C4-2B (cell line): Measurements from ENCODE around the gene OR10AG1.
A peak's percentile ranks its signal among the peaks of the same experiment; 100 is the strongest.

ENCODE experiments used
- ZFX ChIP-seq: fragments of 450-650 bp; IDR thresholded peaks from 2 replicates; pipeline ENCODE4 v1.6.1; 2017
- TF ChIP-seq, protein P1 (sequence below): fragments of 450-650 bp; conservative IDR thresholded peaks from 2 replicates; pipeline ENCODE4 v1.5.1; 2017; ENCODE audit warnings: mild to moderate bottlenecking

- TF ChIP-seq, protein P1, sequence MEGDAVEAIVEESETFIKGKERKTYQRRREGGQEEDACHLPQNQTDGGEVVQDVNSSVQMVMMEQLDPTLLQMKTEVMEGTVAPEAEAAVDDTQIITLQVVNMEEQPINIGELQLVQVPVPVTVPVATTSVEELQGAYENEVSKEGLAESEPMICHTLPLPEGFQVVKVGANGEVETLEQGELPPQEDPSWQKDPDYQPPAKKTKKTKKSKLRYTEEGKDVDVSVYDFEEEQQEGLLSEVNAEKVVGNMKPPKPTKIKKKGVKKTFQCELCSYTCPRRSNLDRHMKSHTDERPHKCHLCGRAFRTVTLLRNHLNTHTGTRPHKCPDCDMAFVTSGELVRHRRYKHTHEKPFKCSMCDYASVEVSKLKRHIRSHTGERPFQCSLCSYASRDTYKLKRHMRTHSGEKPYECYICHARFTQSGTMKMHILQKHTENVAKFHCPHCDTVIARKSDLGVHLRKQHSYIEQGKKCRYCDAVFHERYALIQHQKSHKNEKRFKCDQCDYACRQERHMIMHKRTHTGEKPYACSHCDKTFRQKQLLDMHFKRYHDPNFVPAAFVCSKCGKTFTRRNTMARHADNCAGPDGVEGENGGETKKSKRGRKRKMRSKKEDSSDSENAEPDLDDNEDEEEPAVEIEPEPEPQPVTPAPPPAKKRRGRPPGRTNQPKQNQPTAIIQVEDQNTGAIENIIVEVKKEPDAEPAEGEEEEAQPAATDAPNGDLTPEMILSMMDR: peak; percentile 65
- no peak for TF ChIP-seq ZFX
Measured at GRCh38 chr11:55942785-55943392, 26.9 kb downstream of the OR10AG1 start.
